ENCODE results near the gene MAX. TPM values are rescaled to one million over a fixed set of nuclear protein-coding genes. Genes with fewer than 3 reads are reported as not detected.

The MAX gene
- total and polyA plus RNA-seq, 2 donors: 37.3 to 58.4 TPM

GRCh38 chr14:65028937-65029336, 73.4 kb downstream of the MAX start:
- H3K36me3 ChIP-seq (ENCODE audit: insufficient read depth): peaks cover 2% of the 10 kb centered on the region
- no peak overlapping the region for H3K27ac ChIP-seq (ENCODE audit: low read depth)
- H3K4me3 ChIP-seq (ENCODE audit: low read depth, low read length): no peak overlapping the region
- 58% methylated on average over 3 of the region's 3 CpGs for WGBS
- DNase-seq (ENCODE audit: extremely low spot score): no peak
- H3K4me1 ChIP-seq (ENCODE audit: insufficient read depth): no peaks in the 10 kb centered on the region

- H3K4me3 ChIP-seq (ENCODE audit: low read depth, low read length): no peak overlapping the region
- no peaks in the 10 kb centered on the region for H3K4me1 ChIP-seq (ENCODE audit: insufficient read depth)
- H3K36me3 ChIP-seq (ENCODE audit: insufficient read depth): no peaks in the 10 kb centered on the region
- H3K27ac ChIP-seq (ENCODE audit: low read depth): no peak overlapping the region
- no peak for DNase-seq (ENCODE audit: extremely low spot score)
- WGBS: 96% methylated on average over 11 of the region's 11 CpGs
Observed at GRCh38 chr14:65027127-65027799, 75.1 kb downstream of the MAX start.

GRCh38 chr14:65026526-65026925, 75.8 kb downstream of the MAX start:
- H3K27ac ChIP-seq (ENCODE audit: low read depth): no peak overlapping the region
- no peaks in the 10 kb centered on the region for H3K4me1 ChIP-seq (ENCODE audit: insufficient read depth)
- H3K36me3 ChIP-seq (ENCODE audit: insufficient read depth): no peaks in the 10 kb centered on the region
- H3K4me3 ChIP-seq (ENCODE audit: low read depth, low read length): no peak overlapping the region
- no peak for DNase-seq (ENCODE audit: extremely low spot score)
- WGBS: 88% methylated on average over 9 of the region's 9 CpGs

GRCh38 chr14:65025818-65026217, 76.5 kb downstream of the MAX start:
- H3K36me3 ChIP-seq (ENCODE audit: insufficient read depth): no peaks in the 10 kb centered on the region

More at GRCh38 chr14:65025818-65026217, 76.5 kb downstream of the MAX start:
- Histone ChIP-seq H3K4me1 (ENCODE audit: insufficient read depth) (no peaks in the 10 kb centered on the region), H3K27ac (ENCODE audit: low read depth) (no peak overlapping the region), H3K4me3 (ENCODE audit: low read depth, low read length) (no peak overlapping the region)
- no peak for DNase-seq (ENCODE audit: extremely low spot score)
- 77% methylated on average over 6 of the region's 6 CpGs for WGBS

Small RNA genes lying within 50 kb of the gene (small RNA-seq; reads per million reads assigned to genes)
- gene MIR4706: 0.21 reads per million
- gene RNU2-14P: not detected

Other genes starting within 250 kb of the MAX start
- gene SPTB, start 222.6 kb downstream of the MAX start, total RNA-seq: 6.8 TPM
- gene SPTB, start 222.6 kb downstream of the MAX start, polyA plus RNA-seq: 0.76 TPM
- gene CHURC1, start 188.1 kb downstream of the MAX start, total RNA-seq: 75.5 TPM
- gene CHURC1, start 188.1 kb downstream of the MAX start, polyA plus RNA-seq: 69.6 TPM
- gene GPX2, start 159.8 kb downstream of the MAX start, total RNA-seq: 21.0 TPM
- gene GPX2, start 159.8 kb downstream of the MAX start, polyA plus RNA-seq: 191 TPM
- gene RAB15, start 130.2 kb downstream of the MAX start, total RNA-seq: 11.4 TPM
- 10.4 TPM for gene RAB15, start 130.2 kb downstream of the MAX start, polyA plus RNA-seq
- gene FNTB, start 115.6 kb downstream of the MAX start, total RNA-seq: 13.0 TPM
- gene FNTB, start 115.6 kb downstream of the MAX start, polyA plus RNA-seq: 12.8 TPM

All from urinary bladder (tissue), 4 donors.